Activated CD4-positive, alpha-beta T cell treated with anti-CD3 and anti-CD28 coated beads for 36 hours (primary cell): ENCODE measurements around the gene SLC6A11. TPM values are rescaled to one million over a fixed set of nuclear protein-coding genes. Genes with fewer than 3 reads are reported as not detected.

ENCODE experiments used
- ATAC-seq: fragments of 200-7000 bp; cut with Tn5 transposase; one replicate; pipeline ENCODE4 v1.10.0; 2021; ENCODE audit warnings: mild to moderate bottlenecking, moderate library complexity
- CTCF ChIA-PET: fragments of 350-600 bp; sonication (Branson Sonifier 250); formaldehyde crosslinking; loops from one replicate; lab custom pipeline; 2021; ENCODE audit warnings: antibody characterized with exemption; lab: Charles Lee
- POLR2A ChIA-PET: fragments of 350-600 bp; sonication (Branson Sonifier 250); formaldehyde crosslinking; loops from one replicate; lab custom pipeline; 2021; ENCODE audit warnings: antibody characterized with exemption, inconsistent platforms; lab: Charles Lee
- DNase-seq: peaks from one replicate; pipeline ENCODE4 v3.0.0-alpha.2; 2020
- H3K27ac Mint-ChIP-seq: one replicate; pipeline ENCODE4 v1.8.0; 2021; ENCODE audit warnings: mixed read lengths
- H3K27me3 Mint-ChIP-seq: one replicate; pipeline ENCODE4 v1.8.0; 2021; ENCODE audit warnings: mixed read lengths
- H3K36me3 Mint-ChIP-seq: one replicate; pipeline ENCODE4 v1.8.0; 2021; ENCODE audit warnings: low read depth, mixed read lengths
- H3K4me1 Mint-ChIP-seq: one replicate; pipeline ENCODE4 v1.8.0; 2021; ENCODE audit warnings: mixed read lengths
- H3K4me3 Mint-ChIP-seq: one replicate; pipeline ENCODE4 v1.8.0; 2021; ENCODE audit warnings: mild to moderate bottlenecking, moderate library complexity, mixed read lengths
- H3K9me3 Mint-ChIP-seq: one replicate; pipeline ENCODE4 v1.8.0; 2021; ENCODE audit warnings: low read depth, mixed read lengths
- intact Hi-C, 2 experiments: fragments of 100-400 bp; cut with DNase I in 1 of 2; cut with micrococcal nuclease in 1 of 2; formaldehyde crosslinking; loops; one replicate each; pipeline versions ENCODE4 v1.14.2 to v1.15.1; 2022 to 2024; cut with DNase I, micrococcal nuclease
- total RNA-seq, 2 experiments: library from RNA; stranded (reverse); gene quantifications; one replicate each; pipeline ENCODE4 v1.2.3, GENCODE V29; 2021

The SLC6A11 gene
- total RNA-seq, 2 experiments from 2014 or later = not detected

DNA sequence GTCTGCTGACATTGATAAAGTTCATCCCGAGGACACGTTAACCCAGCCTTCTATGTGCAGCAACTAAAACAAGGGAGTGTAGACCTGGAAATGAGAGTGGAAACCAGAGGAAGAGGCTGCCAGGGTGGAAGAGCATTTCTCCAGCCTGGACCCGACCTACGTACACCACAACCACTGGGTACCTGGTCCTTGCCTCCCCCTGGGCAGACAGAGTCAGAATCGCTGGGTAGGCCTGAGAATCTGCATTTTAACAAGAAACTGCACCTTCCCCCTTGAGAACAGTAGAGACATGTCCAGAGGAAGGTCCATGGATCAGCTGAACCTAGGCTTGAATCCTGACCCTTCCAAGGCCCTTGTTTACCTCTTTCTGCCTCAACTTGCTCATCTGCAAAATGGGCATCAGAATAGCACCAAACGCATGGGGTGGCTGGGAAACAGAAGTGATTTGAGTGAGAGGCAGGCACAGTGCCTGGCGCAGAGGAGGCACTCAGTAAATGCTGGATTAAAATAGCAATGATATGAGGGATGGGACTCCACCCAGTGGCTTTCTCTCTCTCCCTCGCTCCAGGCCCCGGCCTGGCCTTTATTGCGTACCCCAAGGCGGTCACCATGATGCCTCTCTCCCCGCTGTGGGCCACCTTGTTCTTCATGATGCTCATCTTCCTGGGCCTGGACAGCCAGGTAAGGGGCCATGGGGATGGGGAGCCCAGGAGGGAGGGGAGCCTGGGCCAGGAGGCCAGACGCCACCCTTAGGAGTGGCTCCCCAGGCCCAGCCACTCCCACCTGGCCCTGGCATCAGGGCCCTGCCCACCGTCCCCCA lies 109.6 kb downstream of the SLC6A11 start:
- Mint-ChIP-seq H3K4me1 (no peaks in the 10 kb centered on the region), H3K27ac (no peak overlapping the region), H3K4me3 (no peak overlapping the region), H3K36me3 (no peaks in the 10 kb centered on the region), H3K9me3 (peaks cover 4% of the 10 kb centered on the region), H3K27me3 (peaks cover 17% of the 10 kb centered on the region)
- ChIA-PET POLR2A (no interaction called here), CTCF (no interaction called here)
- no peak for ATAC-seq
- intact Hi-C loops = no loop called here
- no peak for DNase-seq

DNA sequence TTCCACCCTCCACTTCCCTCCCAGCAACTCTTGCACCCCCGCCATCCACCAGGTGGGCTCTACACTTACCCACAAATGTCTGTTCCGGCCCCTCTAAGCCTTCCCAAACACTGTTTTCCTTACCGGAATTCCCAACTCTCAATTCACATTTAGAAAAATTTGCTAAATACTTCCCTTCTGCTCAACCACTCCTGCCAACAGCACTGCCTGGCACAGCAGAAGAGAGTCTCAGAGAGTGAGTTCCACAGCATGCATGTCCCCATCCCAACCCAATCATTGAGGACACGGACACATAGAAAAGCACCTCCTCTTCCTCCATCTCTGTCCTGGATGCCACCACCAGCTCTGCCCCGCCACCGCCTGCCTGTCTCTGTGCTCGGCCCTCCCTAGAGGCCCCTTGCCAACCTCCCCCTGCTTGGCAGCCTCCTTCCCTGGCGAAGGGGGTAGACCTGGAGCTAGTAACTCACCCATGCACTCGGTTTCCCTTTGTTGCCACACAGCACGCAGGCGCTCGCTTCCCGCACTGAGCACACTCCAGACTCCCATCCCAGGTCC lies 110.3 kb downstream of the SLC6A11 start:
- intact Hi-C loops = no loop called here
- ChIA-PET CTCF (no interaction called here), POLR2A (no interaction called here)
- Mint-ChIP-seq H3K27me3 (peaks cover 13% of the 10 kb centered on the region), H3K27ac (no peak overlapping the region), H3K9me3 (peaks cover 4% of the 10 kb centered on the region), H3K4me1 (no peaks in the 10 kb centered on the region), H3K36me3 (no peaks in the 10 kb centered on the region), H3K4me3 (no peak overlapping the region)
- DNase-seq (no peak), ATAC-seq (no peak)

DNA sequence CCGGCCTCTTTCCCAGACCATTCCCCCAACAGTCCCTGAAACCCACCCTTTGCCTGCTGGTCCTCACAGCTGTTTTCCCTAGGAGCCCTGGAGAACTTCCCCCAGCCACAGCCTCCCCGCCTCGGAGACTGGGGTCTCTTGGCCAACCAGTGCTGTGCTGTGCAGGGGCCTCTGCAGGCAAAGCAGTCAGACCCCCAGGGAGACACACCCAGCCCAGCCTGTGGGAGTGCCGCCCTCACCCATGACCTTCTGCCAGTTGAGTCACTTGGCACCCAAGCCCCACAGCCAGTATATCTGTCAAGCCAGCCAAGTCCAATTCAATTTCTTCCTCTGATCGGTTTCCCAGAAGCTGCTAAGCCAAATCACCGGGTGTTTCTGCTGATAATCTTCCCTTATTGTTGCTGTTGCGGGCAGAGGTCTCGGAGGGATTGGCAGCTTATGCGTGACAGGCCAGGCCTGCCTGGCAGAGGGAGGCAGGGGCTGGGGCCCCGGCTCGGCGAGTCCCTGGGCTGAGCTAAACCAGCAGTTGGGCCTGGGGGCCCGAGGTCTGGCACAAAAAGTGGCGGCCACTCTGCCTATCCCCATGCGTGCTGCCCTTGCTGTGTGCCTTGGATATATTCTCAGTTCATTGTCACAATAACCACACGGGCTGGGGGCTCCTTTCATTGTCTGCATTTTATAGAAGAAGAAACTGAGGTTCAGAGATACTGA lies 110.9 kb downstream of the SLC6A11 start:
- ChIA-PET POLR2A (no interaction called here), CTCF (interaction anchor here (0.6 kb wide), 1 partner anchor 188 kb away, joined by 3 read pairs; no protein-coding TSS in a partner anchor)
- H3K4me1 Mint-ChIP-seq = no peaks in the 10 kb centered on the region
- H3K27me3 Mint-ChIP-seq = peaks cover 10% of the 10 kb centered on the region
- peaks cover 3% of the 10 kb centered on the region for H3K9me3 Mint-ChIP-seq
- H3K36me3 Mint-ChIP-seq = no peaks in the 10 kb centered on the region
- DNase-seq (no peak), ATAC-seq (no peak)
- no peak overlapping the region for H3K27ac Mint-ChIP-seq
- H3K4me3 Mint-ChIP-seq = no peak overlapping the region
- intact Hi-C loops = no loop called here

DNA sequence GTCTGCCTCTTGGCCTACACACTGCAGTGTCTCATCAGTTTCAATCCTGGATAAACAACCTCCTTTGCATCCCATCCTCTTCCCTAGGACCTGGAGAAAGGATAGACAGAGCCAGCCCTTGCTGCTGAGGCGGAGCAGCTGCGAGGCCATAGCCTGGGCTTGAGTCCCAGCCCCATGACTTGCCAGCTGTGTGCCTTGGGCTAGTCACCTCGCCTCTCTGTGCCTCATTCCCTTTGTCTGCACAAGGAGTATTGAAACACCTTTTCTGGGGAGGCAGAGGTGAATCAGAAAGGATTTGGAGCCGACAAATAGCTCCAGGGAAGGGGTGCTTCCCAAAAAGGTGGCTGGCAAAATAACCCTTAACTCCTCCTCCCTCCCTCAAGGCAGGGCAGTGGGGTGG lies 111.5 kb downstream of the SLC6A11 start:
- DNase-seq (no peak), ATAC-seq (no peak)
- ChIA-PET CTCF (interaction anchor here (0.6 kb wide), 1 partner anchor 189 kb away, joined by 3 read pairs; no protein-coding TSS in a partner anchor), POLR2A (no interaction called here)
- H3K4me1 Mint-ChIP-seq = no peaks in the 10 kb centered on the region
- no peaks in the 10 kb centered on the region for H3K36me3 Mint-ChIP-seq
- H3K27ac Mint-ChIP-seq = no peak overlapping the region
- intact Hi-C loops = no loop called here
- H3K27me3 Mint-ChIP-seq = peaks cover 7% of the 10 kb centered on the region
- H3K4me3 Mint-ChIP-seq = no peak overlapping the region
- peaks cover 3% of the 10 kb centered on the region for H3K9me3 Mint-ChIP-seq

DNA sequence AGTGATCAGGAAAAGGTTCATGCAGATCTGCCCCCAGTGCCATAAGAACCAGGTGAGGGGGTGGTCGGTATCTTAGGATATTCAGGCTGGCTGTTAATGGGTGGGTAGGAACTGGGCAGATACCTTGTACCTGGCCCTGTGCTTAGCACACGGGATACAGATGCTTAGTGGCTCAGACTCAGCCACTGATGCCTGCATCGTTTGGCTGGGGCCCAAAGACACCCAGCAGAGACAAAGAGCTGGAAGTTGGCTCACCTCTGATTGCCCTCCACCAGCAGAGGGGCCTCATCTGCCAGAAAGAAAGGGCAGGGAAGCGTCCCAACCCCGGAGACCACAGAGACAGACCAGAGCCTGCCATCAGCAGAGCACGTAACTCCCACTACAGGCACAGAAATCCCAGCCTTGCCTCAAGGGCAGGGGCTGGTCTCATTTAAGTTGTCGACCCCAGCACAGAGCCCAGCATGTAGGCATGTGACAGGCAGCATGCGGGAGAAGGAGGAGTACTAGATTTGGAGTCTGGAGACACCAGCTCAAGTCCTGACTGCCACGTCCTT lies 112.5 kb downstream of the SLC6A11 start:
- ChIA-PET POLR2A (no interaction called here), CTCF (interaction anchor here (0.6 kb wide), 1 partner anchor 227 kb away, joined by 3 read pairs; no protein-coding TSS in a partner anchor)
- Mint-ChIP-seq H3K27me3 (peaks cover 6% of the 10 kb centered on the region), H3K27ac (no peak overlapping the region), H3K36me3 (no peaks in the 10 kb centered on the region), H3K4me3 (no peak overlapping the region), H3K4me1 (no peaks in the 10 kb centered on the region), H3K9me3 (peaks cover 3% of the 10 kb centered on the region)
- ATAC-seq (no peak), DNase-seq (no peak)
- intact Hi-C loops = no loop called here

DNA sequence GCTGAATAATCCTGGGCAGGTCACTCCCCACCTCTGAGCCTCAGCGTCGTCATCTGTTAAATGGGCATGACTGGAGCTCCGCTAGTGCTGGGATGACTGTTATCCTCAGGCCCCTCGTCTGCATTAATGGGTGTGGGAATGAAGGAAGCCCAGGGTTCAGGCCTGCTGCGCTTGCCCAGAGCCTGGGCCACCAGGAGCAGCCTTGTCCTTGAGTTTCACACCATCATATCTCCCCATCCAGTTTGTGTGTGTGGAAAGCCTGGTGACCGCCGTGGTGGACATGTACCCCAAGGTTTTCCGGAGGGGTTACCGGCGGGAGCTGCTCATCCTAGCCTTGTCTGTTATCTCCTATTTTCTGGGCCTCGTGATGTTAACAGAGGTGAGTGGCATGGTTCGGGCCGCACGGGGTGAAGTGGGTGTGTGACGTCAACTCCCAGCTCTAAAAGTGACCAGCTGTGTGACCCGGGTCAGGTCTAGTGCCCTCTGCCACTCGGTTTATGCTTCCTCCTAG lies 113.0 kb downstream of the SLC6A11 start:
- POLR2A ChIA-PET = no interaction called here

DNA sequence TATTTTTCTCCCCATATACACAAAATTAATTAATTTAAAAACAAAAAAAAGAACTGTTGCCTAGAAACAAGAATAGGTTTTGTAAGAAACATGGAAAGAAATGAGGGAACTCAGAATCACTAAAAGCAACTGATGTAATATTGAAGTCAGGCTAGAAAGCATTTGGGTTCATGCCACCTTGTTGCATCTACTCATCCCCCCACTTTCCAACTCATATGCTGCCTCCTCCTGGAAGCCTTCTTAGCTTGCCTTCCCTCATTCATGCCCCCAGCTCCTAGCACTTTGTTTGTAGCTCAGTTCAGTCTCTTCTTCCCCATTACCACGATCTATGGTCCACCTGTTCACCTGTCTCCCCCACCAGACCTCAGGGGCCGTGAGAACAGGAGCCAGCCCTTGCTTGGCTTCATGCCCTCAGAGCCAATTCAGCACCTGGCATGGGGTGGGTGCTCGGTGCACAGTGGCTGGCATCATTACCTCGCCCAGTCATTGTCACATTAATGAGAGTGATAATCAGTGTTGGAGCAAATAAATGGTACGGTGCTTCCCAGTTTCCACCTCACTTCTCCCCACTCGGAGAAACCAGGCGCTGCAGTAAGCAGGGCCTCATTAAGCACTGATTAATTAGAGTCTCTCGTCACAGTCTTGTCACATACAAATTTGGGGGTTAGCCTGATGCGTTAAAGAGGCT lies 114.1 kb downstream of the SLC6A11 start:
- Mint-ChIP-seq H3K36me3 (no peaks in the 10 kb centered on the region), H3K4me1 (no peaks in the 10 kb centered on the region), H3K9me3 (no peaks in the 10 kb centered on the region), H3K27ac (no peak overlapping the region), H3K4me3 (no peak overlapping the region), H3K27me3 (peaks cover 3% of the 10 kb centered on the region)
- POLR2A ChIA-PET = no interaction called here
- CTCF ChIA-PET = interaction anchor here (0.6 kb wide), 1 partner anchor 20 kb away, joined by 4 read pairs; no protein-coding TSS in a partner anchor
- ATAC-seq (no peak), DNase-seq (no peak)
- intact Hi-C loops = no loop called here

More for the DNA sequence above, 113.0 kb downstream of the SLC6A11 start:
- Mint-ChIP-seq H3K4me1 (no peaks in the 10 kb centered on the region), H3K4me3 (no peak overlapping the region), H3K9me3 (peaks cover 3% of the 10 kb centered on the region), H3K27me3 (peaks cover 6% of the 10 kb centered on the region), H3K36me3 (no peaks in the 10 kb centered on the region), H3K27ac (no peak overlapping the region)
- DNase-seq (no peak), ATAC-seq (no peak)
- intact Hi-C loops = no loop called here
- CTCF ChIA-PET = interaction anchor here (0.6 kb wide), 1 partner anchor 228 kb away, joined by 3 read pairs; no protein-coding TSS in a partner anchor

DNA sequence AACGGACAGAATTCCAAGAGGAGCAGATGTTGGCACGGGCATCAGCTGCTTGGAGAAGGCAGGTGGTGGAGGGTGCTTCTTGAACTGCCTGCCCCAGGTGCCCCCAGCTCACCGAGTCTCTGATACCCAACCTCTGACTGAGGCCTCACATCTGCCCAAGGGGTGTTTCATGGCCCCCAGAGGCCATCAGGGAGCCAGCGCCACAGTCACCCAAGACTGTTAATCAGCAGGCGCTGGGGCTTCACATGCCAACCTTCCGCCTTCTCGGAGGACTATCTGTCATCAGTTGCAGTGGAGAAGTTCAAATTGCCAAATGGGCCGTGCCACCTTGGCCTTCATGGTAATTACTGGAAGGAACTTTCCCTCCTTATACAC lies 114.6 kb downstream of the SLC6A11 start:
- ChIA-PET CTCF (interaction anchor here (0.6 kb wide), 1 partner anchor 19 kb away, joined by 4 read pairs; no protein-coding TSS in a partner anchor), POLR2A (no interaction called here)
- DNase-seq (no peak), ATAC-seq (no peak)
- Mint-ChIP-seq H3K9me3 (no peaks in the 10 kb centered on the region), H3K27me3 (peaks cover 2% of the 10 kb centered on the region), H3K27ac (no peak overlapping the region), H3K4me1 (no peaks in the 10 kb centered on the region), H3K4me3 (no peak overlapping the region), H3K36me3 (no peaks in the 10 kb centered on the region)
- intact Hi-C loops = no loop called here

DNA sequence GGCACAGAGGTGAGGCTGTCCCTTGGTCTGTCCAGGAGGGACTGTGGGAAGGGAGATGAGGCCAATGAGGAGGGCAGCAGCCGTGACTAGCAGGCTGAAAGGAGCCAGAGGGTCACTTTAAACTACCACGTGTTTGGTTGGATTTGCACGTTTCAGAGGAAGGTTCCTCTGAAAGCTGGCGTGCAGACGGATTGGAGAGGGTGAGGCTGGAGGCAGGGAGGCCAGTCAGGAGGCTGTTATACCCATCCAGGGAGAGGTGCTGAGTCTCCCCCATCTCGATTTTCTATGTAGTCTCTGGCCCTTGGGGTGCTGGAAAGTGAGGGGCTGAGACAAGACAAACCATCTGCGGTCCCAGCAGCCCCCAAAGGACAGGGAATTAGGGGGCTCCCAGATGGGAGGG lies 116.6 kb downstream of the SLC6A11 start:
- CTCF ChIA-PET = interaction anchor here (1.1 kb wide), 1 partner anchor 9 kb away, joined by 3 read pairs; no protein-coding TSS in a partner anchor
- H3K4me3 Mint-ChIP-seq = no peak overlapping the region
- DNase-seq = no peak
- H3K36me3 Mint-ChIP-seq = no peaks in the 10 kb centered on the region
- no peak overlapping the region for H3K27ac Mint-ChIP-seq
- H3K27me3 Mint-ChIP-seq = no peaks in the 10 kb centered on the region
- H3K9me3 Mint-ChIP-seq = no peaks in the 10 kb centered on the region
- intact Hi-C loops = no loop called here
- H3K4me1 Mint-ChIP-seq = no peaks in the 10 kb centered on the region
- ATAC-seq = no peak
- POLR2A ChIA-PET = no interaction called here

DNA sequence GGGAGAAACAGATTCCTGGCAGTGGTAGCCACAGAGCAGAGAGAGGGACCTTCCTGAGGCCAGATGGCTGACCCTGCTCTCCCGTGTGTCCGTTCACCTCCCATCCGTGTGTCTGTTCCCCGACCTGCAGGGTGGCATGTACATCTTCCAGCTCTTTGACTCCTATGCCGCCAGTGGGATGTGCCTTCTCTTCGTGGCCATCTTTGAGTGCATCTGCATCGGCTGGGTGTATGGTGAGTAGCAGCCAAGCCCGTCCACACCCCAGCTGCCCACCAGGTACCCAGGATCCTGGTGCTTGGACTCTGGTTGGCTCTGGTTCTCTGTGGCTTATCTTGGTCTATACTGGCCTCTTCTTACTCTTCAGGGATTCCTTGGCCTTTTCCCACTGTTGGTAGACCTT lies 117.0 kb downstream of the SLC6A11 start:
- DNase-seq (no peak), ATAC-seq (no peak)
- ChIA-PET CTCF (no interaction called here), POLR2A (no interaction called here)
- H3K27ac Mint-ChIP-seq = no peak overlapping the region
- H3K9me3 Mint-ChIP-seq = no peaks in the 10 kb centered on the region
- no peaks in the 10 kb centered on the region for H3K27me3 Mint-ChIP-seq
- intact Hi-C loops = no loop called here
- H3K4me1 Mint-ChIP-seq = no peaks in the 10 kb centered on the region
- H3K4me3 Mint-ChIP-seq = no peak overlapping the region
- H3K36me3 Mint-ChIP-seq = no peaks in the 10 kb centered on the region

DNA sequence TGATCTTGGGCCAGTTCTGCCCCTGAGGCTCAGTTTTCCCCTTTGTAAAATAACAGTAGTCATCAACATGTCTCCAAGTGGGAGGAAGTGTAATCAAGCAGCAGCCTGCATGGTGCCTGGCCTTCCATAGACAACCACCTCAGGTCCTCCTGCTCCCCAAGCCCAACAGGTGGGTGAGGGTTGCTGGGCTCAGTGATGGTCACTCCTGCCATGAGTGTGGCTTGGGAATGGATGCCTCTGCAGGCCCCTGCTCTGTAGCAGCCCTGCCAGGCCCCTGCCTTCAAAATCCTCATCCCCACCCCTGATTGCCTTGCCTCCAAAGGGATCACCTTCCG lies 117.4 kb downstream of the SLC6A11 start:
- no peaks in the 10 kb centered on the region for H3K27me3 Mint-ChIP-seq
- intact Hi-C loops = no loop called here
- H3K4me3 Mint-ChIP-seq = no peak overlapping the region
- no peak for ATAC-seq
- H3K4me1 Mint-ChIP-seq = no peaks in the 10 kb centered on the region
- no peak overlapping the region for H3K27ac Mint-ChIP-seq
- DNase-seq = no peak
- POLR2A ChIA-PET = no interaction called here
- no peaks in the 10 kb centered on the region for H3K9me3 Mint-ChIP-seq
- CTCF ChIA-PET = no interaction called here
- H3K36me3 Mint-ChIP-seq = no peaks in the 10 kb centered on the region
